HG02885 (cell line): ENCODE data around the gene AGPAT2.

ENCODE experiments used
- ATAC-seq: cut with Tn5 transposase; IDR thresholded peaks from one replicate; pipeline ENCODE4 v1.9.1; 2021; ENCODE audit warnings: mild to moderate bottlenecking; ENCODE audit not compliant: unreplicated experiment, poor library complexity

AGPAT2 gene

DNA sequence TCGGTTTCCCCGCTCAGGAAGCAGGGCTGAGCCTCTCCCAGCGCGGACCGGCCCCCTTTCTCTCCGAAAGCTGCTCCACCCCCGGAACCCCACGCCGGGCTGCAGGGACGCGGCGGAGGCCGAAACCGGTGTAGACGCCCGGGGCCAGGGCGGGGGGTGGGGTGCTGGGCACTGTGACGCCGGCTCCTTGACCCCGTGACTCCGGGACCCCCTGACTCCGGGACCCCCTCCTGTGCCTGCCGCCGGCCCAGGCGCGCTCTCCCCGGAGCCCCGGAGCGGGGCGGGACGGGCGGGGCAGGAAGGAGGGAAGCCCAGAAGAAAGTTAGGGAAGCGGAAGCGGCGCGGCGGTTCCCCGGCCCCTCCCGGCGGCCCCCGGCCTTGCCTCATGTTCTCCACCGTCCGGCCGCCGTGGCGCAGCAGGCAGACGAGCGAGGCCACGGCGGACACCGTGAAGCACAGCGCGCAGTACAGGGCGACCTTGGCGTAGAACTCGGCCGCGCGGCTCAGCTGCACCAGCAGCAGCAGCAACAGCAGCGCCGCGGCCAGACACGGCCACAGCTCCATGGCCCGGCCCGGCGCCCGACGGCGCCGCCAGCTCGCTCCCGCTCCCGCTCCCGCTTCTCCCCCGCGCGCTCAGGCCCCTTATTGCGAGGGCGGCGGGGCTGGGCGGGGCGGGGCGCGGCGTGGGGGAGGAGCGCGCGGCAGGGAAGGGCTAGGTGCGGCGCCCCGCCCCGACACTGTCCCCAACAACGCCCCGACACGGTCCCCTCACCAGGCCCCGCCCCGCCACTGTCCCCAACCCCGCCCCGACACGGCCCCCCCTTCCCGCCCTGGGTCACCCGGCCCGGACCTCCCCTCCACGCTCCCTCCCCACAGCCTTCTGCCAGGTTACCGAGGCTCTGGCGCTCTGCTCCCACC, at the start of gene AGPAT2:
AGPAT2 (minus strand) TSS at position 664 of the 918 bp plus-strand sequence; CDS start at position 564, 100 bp downstream.
- ATAC-seq = peak; percentile 62

DNA sequence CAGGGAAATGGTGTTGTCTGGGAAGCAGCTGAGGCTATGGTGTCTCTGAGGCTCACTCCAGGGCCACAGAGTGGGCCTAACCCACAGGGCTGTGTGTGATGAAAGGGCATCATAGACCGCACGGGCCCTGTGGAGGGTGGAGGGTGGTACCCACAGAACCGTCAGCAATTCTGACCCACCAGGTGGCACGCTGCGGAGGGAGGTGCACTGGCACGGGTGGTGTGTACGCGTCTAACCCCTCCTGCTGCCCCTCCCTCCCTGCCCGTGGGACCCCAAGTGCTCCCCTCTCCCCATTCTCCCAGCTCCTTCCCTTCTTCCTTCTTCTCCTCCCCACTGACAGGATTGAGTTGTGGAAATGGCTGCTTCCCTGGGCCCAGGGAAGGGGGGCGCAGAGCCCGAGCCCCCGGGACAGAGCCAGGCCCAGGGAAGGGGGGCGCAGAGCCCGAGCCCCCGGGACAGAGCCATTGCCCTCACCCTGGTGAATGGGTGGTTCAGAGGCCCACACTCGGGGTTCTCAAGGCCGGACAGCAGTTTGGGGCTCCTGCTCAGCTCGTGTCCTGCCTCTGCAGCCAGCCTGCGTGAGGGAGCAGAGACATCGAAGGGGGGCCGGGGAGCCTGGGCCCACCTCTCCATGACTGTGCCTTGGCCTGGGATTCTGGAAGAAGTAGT, 48.7 kb upstream of the AGPAT2 start:
- no peak for ATAC-seq

DNA sequence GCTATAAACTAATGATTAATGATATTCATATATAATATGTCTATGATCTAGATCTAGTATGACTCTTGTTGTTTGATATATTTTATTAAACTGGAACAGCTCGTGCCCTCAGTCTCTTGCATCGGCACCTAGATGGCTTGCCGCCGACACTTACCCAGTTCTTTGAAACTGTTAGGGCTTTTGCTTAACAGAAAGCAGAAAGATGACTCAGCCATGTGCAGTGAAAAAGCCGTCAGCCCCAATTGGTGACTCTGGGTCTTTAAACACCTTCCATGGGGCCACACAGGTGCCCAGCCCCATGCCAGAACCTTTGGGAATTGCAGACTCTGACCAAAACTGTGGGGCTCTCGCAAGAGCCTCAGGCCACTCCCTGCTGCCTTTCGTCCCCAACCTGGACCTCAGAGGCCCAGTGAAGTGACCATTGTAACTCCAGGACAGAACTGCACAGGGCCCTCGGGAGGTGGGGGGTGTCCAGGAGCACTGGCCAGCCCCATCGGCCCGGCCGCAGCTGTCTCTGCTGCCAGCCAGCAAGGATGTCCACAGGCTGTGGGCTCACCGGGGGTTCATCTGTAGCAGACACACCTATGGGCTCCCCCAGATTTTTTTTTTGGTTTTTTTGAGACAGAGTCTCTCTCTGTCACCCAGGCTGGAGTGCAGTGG, 47.7 kb upstream of the AGPAT2 start:
- ATAC-seq = no peak

- ATAC-seq = no peak
Observed at GRCh38 chr9:136733611-136734010, 46.4 kb upstream of the AGPAT2 start.

DNA sequence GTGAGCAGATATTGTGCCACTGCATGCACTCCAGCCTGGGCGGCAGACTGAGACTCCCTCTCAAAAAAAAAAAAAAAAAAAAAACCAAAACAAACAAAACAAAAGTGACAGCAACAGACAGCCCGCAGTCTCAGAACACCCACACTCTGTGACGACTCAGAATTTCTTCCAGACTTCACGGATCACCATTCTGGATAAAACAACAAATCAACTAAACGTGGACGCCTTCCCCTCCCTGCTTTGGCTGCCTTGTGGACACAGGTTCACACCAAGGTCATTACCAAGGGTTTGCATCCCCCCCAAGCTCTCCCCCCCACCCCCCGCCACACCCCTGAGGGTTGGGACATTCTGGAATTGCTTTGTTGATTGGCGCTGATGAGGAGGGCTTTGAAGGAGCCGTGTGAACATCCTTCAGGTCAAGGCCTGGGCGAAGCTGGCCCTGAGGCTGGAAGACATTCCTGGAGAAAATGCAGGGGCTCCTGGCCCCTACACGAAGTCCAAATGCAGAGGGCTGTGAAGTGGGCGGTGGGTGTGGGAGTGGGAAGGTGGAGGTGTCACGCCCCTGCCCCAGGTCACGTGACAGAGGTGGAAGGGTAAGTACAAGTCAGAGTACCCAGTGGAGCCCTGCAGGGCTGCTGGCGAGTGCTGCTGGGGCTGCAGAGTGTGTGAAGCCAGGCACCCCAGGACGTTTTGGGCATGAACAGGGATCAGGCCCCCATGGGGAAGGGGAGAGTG, 45.4 kb upstream of the AGPAT2 start:
- ATAC-seq = no peak

GRCh38 chr9:136729926-136730325, 42.7 kb upstream of the AGPAT2 start:
- ATAC-seq = no peak

- ATAC-seq = no peak
Observed at GRCh38 chr9:136729144-136729543, 41.9 kb upstream of the AGPAT2 start.

GRCh38 chr9:136728548-136729123, 41.4 kb upstream of the AGPAT2 start:
- peak; percentile 25 for ATAC-seq

GRCh38 chr9:136728080-136728547, 40.9 kb upstream of the AGPAT2 start:
- ATAC-seq = peak; percentile 76

- ATAC-seq = no peak
Observed at GRCh38 chr9:136726631-136727191, 39.5 kb upstream of the AGPAT2 start.

GRCh38 chr9:136726118-136726517, 38.9 kb upstream of the AGPAT2 start:
- no peak for ATAC-seq

DNA sequence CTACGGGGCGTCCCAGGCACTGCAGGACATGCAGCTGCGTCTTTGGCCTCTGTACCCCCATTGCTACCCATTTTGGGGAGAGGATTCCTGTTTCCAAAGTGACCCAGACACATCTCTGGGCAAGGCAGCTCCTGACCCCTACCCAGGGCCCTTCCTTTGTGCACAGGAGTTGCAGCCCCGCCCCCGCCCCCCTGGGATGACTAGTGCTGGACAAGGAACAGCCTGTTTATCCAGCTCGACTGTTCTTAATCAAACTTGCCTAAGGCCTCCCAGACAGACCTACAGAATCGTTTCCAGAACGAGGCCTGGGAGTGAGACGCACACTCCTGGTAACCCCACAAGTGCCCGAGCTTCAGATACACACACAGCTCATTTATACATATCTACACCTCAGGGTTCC, 38.4 kb upstream of the AGPAT2 start:
- no peak for ATAC-seq

DNA sequence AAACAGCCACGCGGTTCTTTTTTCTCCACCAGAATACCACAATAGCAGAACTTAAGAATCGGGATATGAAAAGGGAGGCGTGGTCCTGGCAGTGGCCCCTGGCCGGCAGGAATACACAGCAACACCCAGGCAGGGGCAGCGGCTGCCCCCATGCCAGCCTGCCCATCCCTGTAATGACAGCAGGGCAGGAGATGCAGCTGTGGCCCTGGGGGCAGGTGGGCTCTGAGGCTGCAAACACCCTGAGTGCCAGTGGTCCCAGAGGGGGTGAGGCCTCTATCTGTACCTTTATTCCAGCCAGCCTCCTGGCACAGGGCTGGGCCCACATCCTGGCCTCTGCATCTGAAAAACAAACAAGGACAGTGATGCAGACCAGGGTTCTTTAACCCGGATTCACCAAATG, 37.5 kb upstream of the AGPAT2 start:
- ATAC-seq = no peak

- ATAC-seq = no peak
Observed at GRCh38 chr9:136723989-136724388, 36.7 kb upstream of the AGPAT2 start.

GRCh38 chr9:136723362-136723976, 36.2 kb upstream of the AGPAT2 start:
- no peak for ATAC-seq

GRCh38 chr9:136722969-136723356, 35.7 kb upstream of the AGPAT2 start:
- no peak for ATAC-seq

DNA sequence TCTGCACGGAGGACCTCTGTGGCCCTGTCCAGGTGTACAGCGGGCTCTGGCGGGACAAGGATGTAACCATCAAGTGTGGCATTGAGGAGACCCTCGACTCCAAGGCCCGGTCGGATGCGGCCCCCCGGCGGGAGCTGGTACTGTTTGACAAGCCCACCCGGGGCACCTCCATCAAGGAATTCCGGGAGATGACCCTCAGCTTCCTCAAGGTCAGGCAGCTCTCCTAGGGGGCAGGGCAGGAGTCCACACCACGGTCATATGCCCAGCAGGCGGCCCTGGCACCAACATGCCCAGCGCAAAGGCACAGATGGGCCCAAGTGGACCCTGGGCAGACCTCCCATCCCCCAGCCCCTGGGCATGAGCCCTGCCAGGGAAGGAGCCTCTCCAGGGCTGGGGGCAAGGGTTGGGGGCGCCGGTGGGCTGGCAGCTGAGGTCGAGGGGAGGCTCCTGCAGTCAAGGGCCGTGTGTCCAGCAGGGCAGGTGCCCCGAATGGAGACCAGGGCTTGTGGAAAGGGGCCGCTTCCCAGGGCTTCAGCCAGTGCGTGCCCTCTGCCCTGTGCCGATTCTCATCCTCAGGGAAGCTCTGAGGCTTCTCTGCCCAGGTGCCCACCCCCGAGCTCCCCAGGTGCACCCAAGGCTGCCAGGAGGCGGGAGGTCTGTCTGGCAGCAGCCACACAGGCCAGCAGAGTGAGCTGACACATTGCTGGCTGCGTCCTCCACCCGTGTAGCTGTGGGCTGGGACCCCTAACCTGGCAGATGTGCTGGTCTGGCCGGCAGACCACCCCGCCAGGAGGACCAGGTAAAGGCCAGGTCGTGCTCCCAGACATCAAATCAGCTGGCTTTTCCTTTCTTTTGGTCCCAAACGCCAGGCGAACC, 35.1 kb upstream of the AGPAT2 start:
- ATAC-seq = no peak
